SH-SY5Y (cell line): ENCODE results near the gene ULBP3.

Experiments used
- GATA2 ChIP-seq: IDR thresholded peaks from 2 replicates; pipeline ENCODE4 v1.6.1; 2011; ENCODE audit warnings: mild to moderate bottlenecking, low read depth, low read length
- GATA3 ChIP-seq: IDR thresholded peaks from 2 replicates; pipeline ENCODE4 v1.6.1; 2011; ENCODE audit warnings: low read depth, mild to moderate bottlenecking, low read length, moderate library complexity

GRCh38 chr6:150030611-150031010 lies 38.3 kb downstream of the ULBP3 start:
- TF ChIP-seq GATA2 (no peak), GATA3 (no peak)
